A673 (cell line): Measurements from ENCODE around the gene ZSCAN5A. TPM values are rescaled to one million over a fixed set of nuclear protein-coding genes. Genes with fewer than 3 reads are reported as not detected.
A peak's percentile ranks its signal among the peaks of the same experiment; 100 is the strongest.

ENCODE experiments used
- BruUV-seq: library from RNA; stranded (reverse); fragments of 400-500 nt; replicated peaks from 2 replicates; lab custom pipeline; 2021; lab: Mats Ljungman, UMichigan
- CTCF ChIA-PET: fragments of 300-600 bp; sonication (Branson Sonifier 250); formaldehyde crosslinking; loops from one replicate; lab custom pipeline; 2022; ENCODE audit warnings: antibody characterized with exemption; lab: Charles Lee
- POLR2A ChIA-PET: fragments of 300-600 bp; sonication (Branson Sonifier 250); formaldehyde crosslinking; loops from one replicate; lab custom pipeline; 2022; ENCODE audit warnings: antibody characterized with exemption; ENCODE audit not compliant: low non-redundant PET; lab: Charles Lee
- DNase-seq: peaks from one replicate; pipeline ENCODE4 v3.0.0-alpha.2; 2015; ENCODE audit warnings: low spot score
- H3K27ac ChIP-seq: fragments of 200-600 bp; sonication (generic); 2 replicates; pipeline ENCODE4 v1.5.1; 2016; ENCODE audit warnings: mixed run types, low read depth, mild to moderate bottlenecking, mixed read lengths, antibody characterized with exemption, low read length; ENCODE audit not compliant: poor library complexity, severe bottlenecking
- H3K27me3 ChIP-seq: fragments of 200-600 bp; sonication (generic); replicated peaks from 2 replicates; pipeline ENCODE4 v1.6.1; 2017; ENCODE audit warnings: mixed run types, low read depth, mild to moderate bottlenecking, mixed read lengths, antibody characterized with exemption, low read length; ENCODE audit not compliant: insufficient read depth, poor library complexity
- H3K36me3 ChIP-seq: fragments of 200-600 bp; sonication (generic); 2 replicates; pipeline ENCODE4 v1.6.1; 2016; ENCODE audit warnings: mixed run types, mild to moderate bottlenecking, mixed read lengths, antibody characterized with exemption, low read length; ENCODE audit not compliant: insufficient read depth, poor library complexity, severe bottlenecking
- H3K4me1 ChIP-seq: fragments of 200-600 bp; sonication (generic); 2 replicates; pipeline ENCODE4 v1.6.1; 2017; ENCODE audit warnings: mixed run types, mild to moderate bottlenecking, mixed read lengths, antibody characterized with exemption, low read length; ENCODE audit not compliant: insufficient read depth, poor library complexity, severe bottlenecking
- H3K4me3 ChIP-seq: fragments of 200-600 bp; sonication (generic); 2 replicates; pipeline ENCODE4 v1.5.1; 2016; ENCODE audit warnings: low read depth, mixed run types, mild to moderate bottlenecking, mixed read lengths, low read length; ENCODE audit not compliant: poor library complexity, severe bottlenecking
- H3K9me3 ChIP-seq: fragments of 200-600 bp; sonication (generic); 2 replicates; pipeline ENCODE4 v1.6.1; 2016; ENCODE audit warnings: mixed run types, low read depth, mild to moderate bottlenecking, mixed read lengths, antibody characterized with exemption, low read length; ENCODE audit not compliant: poor library complexity, severe bottlenecking
- EZH2 ChIP-seq: fragments of 200-600 bp; sonication (generic); IDR thresholded peaks from 2 replicates; pipeline ENCODE4 v1.6.1; 2017; ENCODE audit warnings: borderline replicate concordance, low read depth, mild to moderate bottlenecking, mixed read lengths, antibody characterized with exemption, low read length; ENCODE audit not compliant: poor library complexity, severe bottlenecking
- intact Hi-C: fragments of 100-400 bp; cut with micrococcal nuclease; formaldehyde crosslinking; loops from one replicate; pipeline ENCODE4 v1.10.0; 2022; ENCODE audit not compliant: unreplicated experiment
- total RNA-seq: library from RNA; stranded (reverse); gene quantifications from 2 replicates; pipeline ENCODE4 v1.2.3, GENCODE V29; 2021
- TF ChIP-seq, protein P1 (sequence below): fragments of 300-800, 200-600 bp; sonication (generic); conservative IDR thresholded peaks from 2 replicates; pipeline ENCODE4 v1.5.1; 2017; ENCODE audit warnings: low read depth, mild to moderate bottlenecking, antibody characterized with exemption, low read length, moderate library complexity, mixed read lengths

ZSCAN5A gene
- total RNA-seq, 1 experiment from 2014 or later: 18.8 TPM

DNA sequence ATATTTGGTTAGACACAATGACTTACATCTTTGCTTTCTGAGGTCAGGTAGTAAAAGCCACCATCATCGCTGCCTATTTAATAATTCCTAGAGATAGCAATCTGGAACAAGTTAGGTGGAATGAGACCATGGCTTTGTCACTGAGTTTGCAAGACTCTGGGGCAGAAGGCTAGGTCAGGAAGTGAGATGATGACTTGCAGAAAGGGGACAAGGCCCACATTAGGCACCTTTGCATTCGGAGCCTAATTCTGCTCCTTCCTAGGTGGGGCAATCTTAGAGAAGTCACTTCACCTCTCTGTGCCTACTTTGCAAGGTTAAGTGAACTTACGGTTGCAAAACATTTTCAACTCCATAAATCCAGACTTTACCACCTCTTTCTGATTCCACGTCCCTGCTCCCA is 31.8 kb downstream of the ZSCAN5A start:
- Histone ChIP-seq H3K36me3 (no peaks in the 10 kb centered on the region), H3K4me3 (no peak overlapping the region), H3K9me3 (no peaks in the 10 kb centered on the region), H3K27ac (no peak overlapping the region), H3K27me3 (no peaks in the 10 kb centered on the region), H3K4me1 (no peaks in the 10 kb centered on the region)
- ChIA-PET CTCF (no interaction called here), POLR2A (no interaction called here)
- no TSS peak for BruUV-seq
- DNase-seq: no peak
- intact Hi-C loops: no loop called here
- TF ChIP-seq, protein P1, sequence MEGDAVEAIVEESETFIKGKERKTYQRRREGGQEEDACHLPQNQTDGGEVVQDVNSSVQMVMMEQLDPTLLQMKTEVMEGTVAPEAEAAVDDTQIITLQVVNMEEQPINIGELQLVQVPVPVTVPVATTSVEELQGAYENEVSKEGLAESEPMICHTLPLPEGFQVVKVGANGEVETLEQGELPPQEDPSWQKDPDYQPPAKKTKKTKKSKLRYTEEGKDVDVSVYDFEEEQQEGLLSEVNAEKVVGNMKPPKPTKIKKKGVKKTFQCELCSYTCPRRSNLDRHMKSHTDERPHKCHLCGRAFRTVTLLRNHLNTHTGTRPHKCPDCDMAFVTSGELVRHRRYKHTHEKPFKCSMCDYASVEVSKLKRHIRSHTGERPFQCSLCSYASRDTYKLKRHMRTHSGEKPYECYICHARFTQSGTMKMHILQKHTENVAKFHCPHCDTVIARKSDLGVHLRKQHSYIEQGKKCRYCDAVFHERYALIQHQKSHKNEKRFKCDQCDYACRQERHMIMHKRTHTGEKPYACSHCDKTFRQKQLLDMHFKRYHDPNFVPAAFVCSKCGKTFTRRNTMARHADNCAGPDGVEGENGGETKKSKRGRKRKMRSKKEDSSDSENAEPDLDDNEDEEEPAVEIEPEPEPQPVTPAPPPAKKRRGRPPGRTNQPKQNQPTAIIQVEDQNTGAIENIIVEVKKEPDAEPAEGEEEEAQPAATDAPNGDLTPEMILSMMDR: no peak
- no peak for TF ChIP-seq EZH2

DNA sequence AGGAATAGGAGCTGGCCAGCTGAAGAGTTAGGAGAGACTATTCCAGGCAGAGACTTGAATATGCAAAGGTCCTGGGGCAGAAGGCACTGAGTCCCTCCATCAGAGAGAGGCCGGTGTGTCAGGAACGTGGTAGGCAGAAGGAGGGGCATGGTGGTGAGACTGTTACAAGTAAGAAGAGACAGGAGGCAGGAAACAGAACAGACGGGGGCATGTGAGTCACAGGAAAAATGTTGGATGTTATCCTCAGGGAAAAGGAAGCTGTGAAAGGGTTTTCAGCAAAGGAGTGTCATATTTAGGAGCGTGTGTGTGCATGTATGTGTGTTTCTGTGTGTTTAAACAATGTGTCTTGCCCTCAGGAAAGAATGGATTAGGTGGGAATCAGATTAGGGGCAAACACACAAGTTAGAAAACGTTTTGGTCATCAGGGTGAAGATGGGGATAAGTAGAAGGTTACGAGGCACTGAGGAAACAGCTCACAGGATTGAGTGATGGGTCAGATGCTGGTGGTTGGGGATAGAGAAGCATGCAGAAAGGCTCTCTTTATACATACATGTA is 41.0 kb downstream of the ZSCAN5A start:
- CTCF ChIA-PET: interaction anchor here (0.5 kb wide), 1 partner anchor 58 kb away, joined by 3 read pairs; no protein-coding TSS in a partner anchor
- H3K27ac ChIP-seq: no peak overlapping the region
- intact Hi-C loops: no loop called here

DNA sequence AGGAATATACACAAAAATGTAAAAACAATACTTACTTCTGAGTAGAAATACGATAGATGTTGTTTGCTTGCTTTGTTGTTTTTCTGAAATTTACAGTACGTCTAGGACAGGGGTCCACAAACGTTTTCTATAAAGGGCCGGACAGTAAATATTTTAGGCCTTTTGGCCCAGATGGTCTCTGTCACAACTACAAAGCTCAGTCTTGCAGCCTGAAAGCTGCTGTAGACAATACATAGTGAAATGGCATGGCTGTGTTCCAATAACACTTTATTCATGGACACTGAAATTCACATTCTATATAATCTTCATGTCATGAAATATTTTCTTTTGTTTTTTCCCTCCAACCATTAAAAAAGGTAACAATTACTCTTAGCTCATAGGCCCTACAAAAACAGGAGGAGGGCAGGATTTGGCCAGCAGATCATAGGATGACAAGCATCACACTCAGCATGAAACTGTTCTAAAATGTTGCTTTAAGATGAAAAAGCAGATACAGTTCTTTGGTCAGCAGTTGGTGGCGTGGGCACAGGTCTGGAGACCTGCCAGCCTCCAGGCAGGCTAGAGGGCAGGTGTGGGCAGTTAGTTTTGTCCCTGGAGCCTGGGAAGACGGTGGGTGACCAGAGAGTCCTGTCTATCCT is 42.4 kb downstream of the ZSCAN5A start, which contains the start of gene EDDM13:
Gene EDDM13, plus strand, starts transcription at position 588 of the 638 bp plus-strand sequence. CDS start 87 bp downstream, outside the sequence.
- intact Hi-C loops: no loop called here
- POLR2A ChIA-PET: no interaction called here
- no peaks in the 10 kb centered on the region for H3K4me1 ChIP-seq
- no peaks in the 10 kb centered on the region for H3K27me3 ChIP-seq
- no peak within 1 kb of the TSS for H3K27ac ChIP-seq
- H3K4me3 ChIP-seq: no peak within 1 kb of the TSS
- CTCF ChIA-PET: no interaction called here
- no peak for DNase-seq
- H3K9me3 ChIP-seq: no peaks in the 10 kb centered on the region
- H3K36me3 ChIP-seq: no peaks in the 10 kb centered on the region
- no TSS peak for BruUV-seq
- TF ChIP-seq, protein P1: no peak
- TF ChIP-seq EZH2: no peak

More for the DNA sequence above, 41.0 kb downstream of the ZSCAN5A start:
- no TSS peak for BruUV-seq
- Histone ChIP-seq H3K4me3 (no peak overlapping the region), H3K9me3 (no peaks in the 10 kb centered on the region), H3K4me1 (no peaks in the 10 kb centered on the region), H3K36me3 (no peaks in the 10 kb centered on the region), H3K27me3 (no peaks in the 10 kb centered on the region)
- TF ChIP-seq, protein P1: no peak
- no peak for TF ChIP-seq EZH2
- POLR2A ChIA-PET: no interaction called here
- peak; percentile 3 for DNase-seq
